ENCODE data around the gene AIP.

Gene AIP

DNA sequence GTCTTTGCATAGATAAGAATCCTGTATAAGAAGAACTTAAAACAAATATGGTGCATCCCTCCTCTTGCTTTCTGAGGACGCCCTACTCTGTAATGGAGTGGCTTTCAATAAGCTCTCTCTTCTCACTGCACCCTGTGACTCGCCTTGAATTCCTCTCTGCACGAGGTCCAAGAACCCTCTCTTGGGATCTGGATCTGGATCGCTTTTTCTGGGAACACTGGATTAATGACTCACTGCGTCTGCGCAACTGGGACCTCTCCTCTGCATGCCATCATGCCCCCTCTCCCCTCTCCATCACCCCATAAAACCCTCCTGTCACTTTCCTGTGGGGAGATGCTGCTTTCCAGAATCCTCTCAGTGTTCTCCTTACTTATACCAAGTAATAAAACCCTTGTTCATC lies 55.5 kb downstream of the AIP start:
- no peak for DNase-seq

DNA sequence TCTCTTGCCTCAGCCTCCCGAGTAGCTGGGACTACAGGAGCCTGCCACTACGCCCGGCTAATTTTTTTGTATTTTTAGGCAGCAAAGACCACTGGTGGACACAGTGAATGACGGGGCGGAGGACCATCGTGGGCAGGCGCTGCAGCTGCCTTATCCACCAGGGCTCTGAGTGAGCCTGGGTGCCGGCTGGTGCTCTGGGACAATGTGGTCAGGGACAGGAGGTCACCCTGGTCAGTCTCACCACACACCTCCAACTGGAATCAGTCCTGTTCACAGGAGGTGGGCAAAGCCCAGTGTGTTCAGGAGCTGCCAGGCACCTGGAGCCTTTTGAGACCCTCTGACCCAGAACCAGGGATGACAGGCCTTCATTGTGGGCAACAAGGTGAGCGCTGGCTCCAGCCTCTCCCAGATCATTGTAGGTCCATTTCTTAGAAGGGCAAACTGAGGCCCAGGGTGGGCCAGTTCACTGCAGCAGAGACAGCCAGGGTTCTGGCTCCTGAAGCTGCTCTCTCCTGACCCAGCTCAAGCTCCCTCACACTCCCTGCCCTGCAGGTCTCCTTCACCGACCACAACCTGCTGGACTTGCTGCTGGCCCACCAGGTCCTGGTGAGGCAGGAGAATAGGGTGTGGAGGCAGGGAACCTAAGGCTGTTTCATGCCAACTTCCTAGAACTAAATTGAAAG lies 56.1 kb downstream of the AIP start:
- DNase-seq: no peak

DNA sequence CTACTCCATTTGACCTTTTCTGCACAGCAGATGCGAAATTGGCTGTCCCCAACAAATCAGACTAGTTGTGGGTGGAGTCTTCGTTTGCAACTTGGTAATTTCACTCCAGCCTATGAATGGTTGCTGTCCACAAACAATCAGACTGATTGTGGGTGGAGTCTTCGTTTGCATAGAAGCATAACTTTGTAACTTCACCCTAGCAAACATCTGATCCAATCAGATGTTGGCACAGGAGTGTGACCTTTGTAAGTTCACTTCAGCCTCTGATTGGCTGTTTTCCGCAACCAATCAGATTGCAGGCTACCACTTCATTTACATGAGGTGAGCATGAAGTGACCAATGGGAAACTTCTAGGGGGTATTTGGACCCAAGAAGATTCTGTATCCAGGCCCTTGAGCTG lies 56.7 kb downstream of the AIP start:
- DNase-seq: no peak
